K562 (cell line): ENCODE data around the gene WDR18. TPM values are rescaled to one million over a fixed set of nuclear protein-coding genes. Genes with fewer than 3 reads are reported as not detected.

Experiments
- ATAC-seq: fragments of 200-7000 bp; cut with Tn5 transposase; 3 replicates; pipeline ENCODE4 v1.9.1; 2020; ENCODE audit warnings: moderate library complexity
- BruUV-seq: library from RNA; stranded (reverse); fragments of 400-500 nt; replicated peaks from 2 replicates; lab custom pipeline; 2021; lab: Mats Ljungman, UMichigan
- CTCF ChIA-PET: fragments of 300-600 bp; formaldehyde crosslinking; extraction: SDS; loops from one replicate; lab custom pipeline; 2021; ENCODE audit warnings: low intra/inter-chr PET ratio; lab: Yijun Ruan, JAX
- POLR2A ChIA-PET: fragments of 300-600, 350-650 bp; sonication (Branson Sonifier 250); formaldehyde crosslinking; extraction: SDS; loops from one replicate; lab custom pipeline; 2021; ENCODE audit warnings: antibody characterized with exemption, inconsistent platforms; lab: Yijun Ruan, JAX
- DNase-seq, 4 experiments: peaks; one replicate each; pipeline versions ENCODE4 v3.0.0 to v3.0.0-alpha.2; 2011 to 2018; ENCODE audit warnings: low spot score in 3 of 4, mixed read lengths in 3 of 4; ENCODE audit errors: extremely low read depth in 1 of 4
- FAIRE-seq: peaks from 2 replicates; lab custom pipeline; 2011; peaks lifted over from hg19 to GRCh38; lab: Jason Lieb, UNC
- H2AFZ ChIP-seq: 2 replicates; pipeline ENCODE4 v1.6.0; 2011; ENCODE audit warnings: low read depth, low read length, control low read depth, inconsistent platforms
- H3K27ac ChIP-seq: fragments of 200-600 bp; 3 replicates; pipeline ENCODE4 v1.8.0; 2011; ENCODE audit warnings: low read depth, mild to moderate bottlenecking, control low read depth, inconsistent platforms, low read length, moderate library complexity, mixed read lengths; ENCODE audit errors: extremely low read depth
- H3K27me3 ChIP-seq, 2 experiments: fragments of 300-600 bp in 1 of 2; 2 replicates in 1 of 2; 3 replicates in 1 of 2; pipeline versions ENCODE4 v1.6.0 to v1.8.0; 2011; ENCODE audit warnings: inconsistent platforms in 2 of 2, low read length in 2 of 2, mild to moderate bottlenecking in 1 of 2, mixed read lengths in 1 of 2, moderate library complexity in 1 of 2; ENCODE audit not compliant: control insufficient read depth in 2 of 2, insufficient read depth in 2 of 2
- H3K36me3 ChIP-seq: fragments of 300-600 bp; 3 replicates; pipeline ENCODE4 v1.8.0; 2011; ENCODE audit warnings: mild to moderate bottlenecking, low read length, inconsistent platforms; ENCODE audit not compliant: control insufficient read depth, insufficient read depth
- H3K4me1 ChIP-seq, 2 experiments: fragments of 200-600 bp in 1 of 2; replicated peaks in 1 of 2; 2 replicates in 1 of 2; 3 replicates in 1 of 2; pipeline versions ENCODE4 v1.5.1 to v1.8.0; 2011; ENCODE audit warnings: inconsistent platforms in 2 of 2, low read length in 2 of 2, mild to moderate bottlenecking in 1 of 2, mixed read lengths in 1 of 2, moderate library complexity in 1 of 2; ENCODE audit not compliant: control insufficient read depth in 2 of 2, insufficient read depth in 2 of 2
- H3K4me2 ChIP-seq: 2 replicates; pipeline ENCODE4 v1.6.1; 2011; ENCODE audit warnings: low read length, control low read depth, inconsistent platforms, mixed read lengths; ENCODE audit not compliant: insufficient read depth
- H3K4me3 ChIP-seq: fragments of 200-600 bp; sonication (generic), shearing (Covaris generic); 2 replicates; pipeline ENCODE4 v1.5.1; 2016; ENCODE audit warnings: control low read depth, inconsistent platforms
- H3K79me2 ChIP-seq: fragments of 200-600 bp; 3 replicates; pipeline ENCODE4 v1.8.0; 2011; ENCODE audit warnings: low read length, inconsistent platforms; ENCODE audit not compliant: control insufficient read depth, insufficient read depth
- H3K9ac ChIP-seq, 2 experiments: 2 replicates each; pipeline versions ENCODE4 v1.6.0 to v1.6.1; 2011; ENCODE audit warnings: low read depth in 2 of 2, low read length in 2 of 2, control low read depth in 1 of 2, inconsistent platforms in 1 of 2, mild to moderate bottlenecking in 1 of 2, mixed read lengths in 1 of 2; ENCODE audit not compliant: insufficient read depth in 1 of 2
- H3K9me1 ChIP-seq: one replicate; pipeline ENCODE4 v1.6.0; 2011; ENCODE audit warnings: inconsistent platforms, mild to moderate bottlenecking, low read length, moderate library complexity; ENCODE audit not compliant: control insufficient read depth, insufficient read depth
- H3K9me3 ChIP-seq: replicated peaks from 2 replicates; pipeline ENCODE4 v1.5.1; 2011; ENCODE audit warnings: low read depth, low read length, inconsistent platforms; ENCODE audit not compliant: control insufficient read depth, insufficient read depth
- H4K20me1 ChIP-seq: replicated peaks from 2 replicates; pipeline ENCODE4 v1.6.1; 2011; ENCODE audit warnings: low read length, inconsistent platforms, mixed read lengths; ENCODE audit not compliant: control insufficient read depth, insufficient read depth
- BCOR ChIP-seq: fragments of 450-650 bp; IDR thresholded peaks from 2 replicates; pipeline ENCODE4 v1.6.1; 2016
- ETS2 ChIP-seq: IDR thresholded peaks from 2 replicates; pipeline ENCODE4 v1.6.1; 2016; ENCODE audit warnings: borderline replicate concordance, missing genetic modification characterization, mild to moderate bottlenecking, moderate library complexity, missing compliant biosample characterization; ENCODE audit not compliant: poor library complexity, severe bottlenecking
- HDAC1 ChIP-seq, 2 experiments: fragments of 450-650 bp; IDR thresholded peaks; 2 replicates each; pipeline ENCODE4 v1.6.1; 2016 to 2017; ENCODE audit warnings: inconsistent platforms in 1 of 2, mild to moderate bottlenecking in 1 of 2, moderate library complexity in 1 of 2
- HOMEZ ChIP-seq: fragments of 250-450 bp; sonication (Bioruptor Pico); IDR thresholded peaks from 2 replicates; pipeline ENCODE4 v1.4.0; 2020; ENCODE audit warnings: mild to moderate bottlenecking, moderate library complexity
- KDM1A ChIP-seq, 2 experiments: fragments of 450-650 bp; IDR thresholded peaks; 2 replicates each; pipeline ENCODE4 v1.6.1; 2016; ENCODE audit warnings: mild to moderate bottlenecking in 2 of 2
- MECOM ChIP-seq: fragments of 250-450 bp; sonication (Bioruptor Pico); IDR thresholded peaks from 2 replicates; pipeline ENCODE4 v1.8.0; 2022; ENCODE audit warnings: inconsistent platforms
- NCOA6 ChIP-seq: fragments of 450-650 bp; IDR thresholded peaks from 2 replicates; pipeline ENCODE4 v1.6.1; 2017; ENCODE audit warnings: mild to moderate bottlenecking
- NELFE ChIP-seq: IDR thresholded peaks from 2 replicates; pipeline ENCODE4 v1.6.1; 2011; ENCODE audit warnings: mild to moderate bottlenecking; ENCODE audit not compliant: insufficient read depth, insufficient read length
- PHF8 ChIP-seq: fragments of 200-600 bp; sonication (generic); IDR thresholded peaks from 2 replicates; pipeline ENCODE4 v1.6.1; 2012; ENCODE audit warnings: mixed run types, mild to moderate bottlenecking, inconsistent platforms, low read length, moderate library complexity, borderline replicate concordance
- PPARD ChIP-seq: fragments of 250-450 bp; sonication (Bioruptor Pico); IDR thresholded peaks from 2 replicates; pipeline ENCODE4 v1.8.0; 2022; ENCODE audit warnings: inconsistent platforms, mild to moderate bottlenecking, moderate library complexity
- RBM25 ChIP-seq: fragments of 200-400 bp; formaldehyde crosslinking; IDR thresholded peaks from 2 replicates; pipeline ENCODE4 v1.6.1; 2018; ENCODE audit warnings: low read length, low read depth, moderate library complexity; ENCODE audit not compliant: severe bottlenecking
- RCOR1 ChIP-seq, 2 experiments: IDR thresholded peaks; 2 replicates each; pipeline ENCODE4 v1.6.1; 2012; ENCODE audit warnings: low read depth in 2 of 2, low read length in 2 of 2, borderline replicate concordance in 1 of 2, improper control_type of control experiment in 1 of 2
- SMAD2 ChIP-seq: fragments of 150-350 bp; IDR thresholded peaks from 2 replicates; pipeline ENCODE4 v1.6.1; 2014; ENCODE audit warnings: low read depth, mild to moderate bottlenecking, low read length
- SMARCA5 ChIP-seq: fragments of 450-650 bp; IDR thresholded peaks from 2 replicates; pipeline ENCODE4 v1.6.1; 2016
- TEAD4 ChIP-seq, 2 experiments: sonication (generic) in 1 of 2; formaldehyde crosslinking in 1 of 2; IDR thresholded peaks; 2 replicates each; pipeline versions ENCODE4 v1.6.1 to v1.8.0; 2012 to 2022; ENCODE audit warnings: borderline replicate concordance in 1 of 2, inconsistent platforms in 1 of 2, low read length in 1 of 2, mild to moderate bottlenecking in 1 of 2, missing genetic modification reagents in 1 of 2
- VEZF1 ChIP-seq: fragments of 200-800 bp; sonication (Bioruptor generic); IDR thresholded peaks from 2 replicates; pipeline ENCODE4 v1.6.1; 2017; ENCODE audit warnings: missing genetic modification characterization, missing compliant biosample characterization
- ZNF398 ChIP-seq: fragments of 250-450 bp; sonication (Bioruptor Pico); IDR thresholded peaks from 2 replicates; pipeline ENCODE4 v1.8.0; 2021; ENCODE audit warnings: moderate library complexity, mild to moderate bottlenecking, inconsistent platforms
- WGBS: fragments of 100-300 bp; shearing (Covaris generic); methylation state at CpG from one replicate; pipeline ENCODE4 v1.1.6; 2016; ENCODE audit warnings: low coverage, mixed read lengths; ENCODE audit not compliant: insufficient coverage; ENCODE audit errors: missing lambda C conversion rate; 5-methylcytosine and 5-hydroxymethylcytosine counted together
- in situ Hi-C: fragments of 300-500 bp; cut with MboI; formaldehyde crosslinking; loops from 4 replicates; pipeline ENCODE4 v1.15.0; 2018; ENCODE audit warnings: inconsistent platforms, mixed read lengths
- intact Hi-C: fragments of 100-400 bp; cut with micrococcal nuclease; formaldehyde crosslinking; loops from 2 replicates; pipeline ENCODE4 v1.14.2; 2022
- polyA plus RNA-seq, 8 experiments: library from polyadenylated mRNA; depleted of rRNA in 4 of 8; stranded (reverse) in 5 of 8; unstranded in 3 of 8; fragments of >200 nt; fragmentation: Nextera tagmentation in 2 of 8; fragmentation: Illumina TruSeq in 1 of 8; extraction: Ambion mirVana in 2 of 8; extraction: Trizol in 1 of 8; gene quantifications; 2 replicates each; pipeline versions ENCODE4 v1.2.1 to v1.2.3, GENCODE V29; 2011 to 2014; ENCODE audit warnings: inconsistent platforms in 1 of 8, missing spikeins in 1 of 8
- total RNA-seq, 7 experiments: library from RNA; depleted of rRNA in 6 of 7; stranded (reverse); fragments of >200 nt in 6 of 7; fragmentation: Illumina TruSeq in 2 of 7; extraction: Trizol in 2 of 7; gene quantifications; 2 replicates each; pipeline versions ENCODE4 v1.2.1 to v1.2.3, GENCODE V29; 2011 to 2021; ENCODE audit warnings: low replicate concordance in 1 of 7

The WDR18 gene
- total and polyA plus RNA-seq, 9 of the 15 experiments (the other 6 are each of a cell fraction or from before 2014, with no cell fraction given) = 0.65 to 181 (median 30.1) TPM

DNA sequence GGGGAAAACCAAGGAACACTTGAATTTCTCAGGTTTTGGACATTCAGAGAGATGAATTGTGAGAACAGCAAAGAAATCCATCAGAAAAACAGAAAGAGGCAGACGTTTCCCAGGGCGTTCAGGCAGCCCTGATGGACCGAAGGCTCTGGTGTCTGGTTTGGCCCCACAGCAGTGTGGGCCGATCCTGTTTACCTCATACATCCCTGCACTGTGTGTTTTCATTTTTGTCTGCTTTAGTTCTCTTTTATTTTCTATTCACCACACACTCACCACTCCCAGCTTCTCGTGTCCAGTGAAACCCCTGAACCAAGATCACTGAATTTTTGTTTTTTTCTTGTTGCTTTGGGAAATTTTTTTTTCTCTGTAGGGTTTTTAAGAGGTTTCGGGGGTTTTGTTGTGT is 11.9 kb upstream of the WDR18 start:
- WGBS = 98% methylated on average over 6 of the region's 6 CpGs
- ChIA-PET CTCF (interaction anchor here (0.7 kb wide), 1 partner anchor 49 kb away, joined by 5 read pairs; no protein-coding TSS in a partner anchor), POLR2A (no interaction called here)
- Histone ChIP-seq H3K9ac (no peak overlapping the region), H3K4me1 (peaks cover 0 to 42% of the 10 kb centered on the region in 2 experiments; a peak in 2 of 5 replicates), H3K4me3 (no peak overlapping the region), H2AFZ (no peak overlapping the region), H3K9me3 (peaks cover 20% of the 10 kb centered on the region), H3K27ac (no peak overlapping the region), H3K27me3 (no peaks in the 10 kb centered on the region), H3K36me3 (peaks cover 60% of the 10 kb centered on the region), H3K9me1 (no peaks in the 10 kb centered on the region), H3K4me2 (no peak overlapping the region), H4K20me1 (no peaks in the 10 kb centered on the region), H3K79me2 (peaks cover 3% of the 10 kb centered on the region; the same call in 1 of the 3 replicates)
- ATAC-seq (no peak), DNase-seq (no peak), FAIRE-seq (no peak)
- intact Hi-C loops (no loop called here), in situ Hi-C loops (no loop called here)
- peak in 1 of 2 experiments; percentile 46; a peak in 1 of 4 replicates for TF ChIP-seq KDM1A (IDR thresholded peaks at IDR 0.05)
- TF ChIP-seq RBM25 = peak; percentile 99
- TF ChIP-seq BCOR = peak; percentile 86
- no peak for TF ChIP-seq MECOM (CRISPR knock-in tag)
- TF ChIP-seq NCOA6 = no peak
- no peak for TF ChIP-seq TEAD4 (IDR thresholded peaks at IDR 0.05; ENCODE audit: low read length)
- TF ChIP-seq TEAD4 (CRISPR knock-in tag; IDR thresholded peaks at IDR 0.05; ENCODE audit: borderline replicate concordance) = no peak
- TF ChIP-seq NELFE = no peak
- TF ChIP-seq HOMEZ (CRISPR knock-in tag) = no peak
- TF ChIP-seq SMAD2 = no peak
- 0 out of 2 replicates have a peak, but pooled peaks have one; percentile 47 for TF ChIP-seq SMARCA5
- no peak for TF ChIP-seq ZNF398 (CRISPR knock-in tag)
- 0 out of 4 replicates have a peak, but pooled peaks of 1 of the 2 experiments have one; percentile 57 for TF ChIP-seq HDAC1 (IDR thresholded peaks at IDR 0.05)
- no peak for TF ChIP-seq PPARD (CRISPR knock-in tag)
- TF ChIP-seq ETS2 (tag) = no peak
- TF ChIP-seq VEZF1 (CRISPR knock-in tag) = no peak
- 0 out of 4 replicates have a peak, but pooled peaks of 1 of the 2 experiments have one; percentile 34 for TF ChIP-seq RCOR1 (IDR thresholded peaks at IDR 0.05; ENCODE audit: borderline replicate concordance in 1 of 2, low read depth in 2 of 2, low read length in 2 of 2)
- no peak for TF ChIP-seq PHF8
- no TSS peak for BruUV-seq
